H1 (cell line): ENCODE data around the gene AFF2. TPM values are rescaled to one million over a fixed set of nuclear protein-coding genes. Genes with fewer than 3 reads are reported as not detected.

Source experiments
- CHD1 ChIP-seq: IDR thresholded peaks from 2 replicates; pipeline ENCODE4 v1.6.1; 2012; ENCODE audit warnings: low read depth, low read length, improper control_type of control experiment
- CHD7 ChIP-seq: fragments of 300-600 bp; sonication (generic); IDR thresholded peaks from 2 replicates; pipeline ENCODE4 v1.7.1; 2012; ENCODE audit warnings: low read length, moderate library complexity, mild to moderate bottlenecking, inconsistent platforms; ENCODE audit not compliant: insufficient replicate concordance
- EZH2 ChIP-seq: fragments of 200-600 bp; sonication (generic); IDR thresholded peaks from 2 replicates; pipeline ENCODE4 v1.7.1; 2012; ENCODE audit warnings: low read depth, mild to moderate bottlenecking, moderate library complexity, low read length, inconsistent platforms; ENCODE audit not compliant: severe bottlenecking
- JUN ChIP-seq: IDR thresholded peaks from 2 replicates; pipeline ENCODE4 v1.6.1; 2011; ENCODE audit warnings: low read depth, mild to moderate bottlenecking, improper control_type of control experiment, low read length
- MAFK ChIP-seq: IDR thresholded peaks from 2 replicates; pipeline ENCODE4 v1.6.1; 2012; ENCODE audit warnings: low read depth, mild to moderate bottlenecking, improper control_type of control experiment, low read length
- RAD21 ChIP-seq, 2 experiments: IDR thresholded peaks in 1 of 2; conservative IDR thresholded peaks in 1 of 2; 2 replicates each; pipeline ENCODE4 v1.6.1; 2011; ENCODE audit warnings: low read depth in 2 of 2, low read length in 2 of 2, improper control_type of control experiment in 1 of 2, inconsistent platforms in 1 of 2, mild to moderate bottlenecking in 1 of 2, moderate library complexity in 1 of 2
- SAP30 ChIP-seq: fragments of 300-600 bp; sonication (generic); IDR thresholded peaks from 2 replicates; pipeline ENCODE4 v1.7.1; 2012; ENCODE audit warnings: low read length, moderate library complexity, mild to moderate bottlenecking, inconsistent platforms; ENCODE audit not compliant: insufficient read depth, insufficient replicate concordance
- SP1 ChIP-seq: IDR thresholded peaks from 2 replicates; pipeline ENCODE4 v1.6.1; 2011; ENCODE audit warnings: low read depth, low read length
- SP4 ChIP-seq: IDR thresholded peaks from 2 replicates; pipeline ENCODE4 v1.6.1; 2012; ENCODE audit warnings: low read length, inconsistent platforms
- TEAD4 ChIP-seq: IDR thresholded peaks from 2 replicates; pipeline ENCODE4 v1.6.1; 2012; ENCODE audit warnings: low read depth, low read length, inconsistent platforms, mixed read lengths
- YY1 ChIP-seq: IDR thresholded peaks from 2 replicates; pipeline ENCODE4 v1.6.1; 2011; ENCODE audit warnings: low read depth, mild to moderate bottlenecking, low read length
- polyA plus RNA-seq, 7 experiments: library from polyadenylated mRNA; depleted of rRNA in 3 of 7; stranded (reverse) in 5 of 7; unstranded in 2 of 7; fragments of >200 nt in 5 of 7; fragments of 200-250 nt in 2 of 7; gene quantifications; 1 replicate in 5 of 7; 2 replicates in 1 of 7; 4 replicates in 1 of 7; pipeline versions ENCODE4 v1.2.1 to v1.2.3, GENCODE V29; 2011 to 2013; ENCODE audit warnings: missing spikeins in 2 of 7, mixed read lengths in 2 of 7
- total RNA-seq: library from RNA; stranded (reverse); fragmentation: NEBNext Ultra II Directional; extraction: Animal tissue kit (Norgen Biotek cat#: 25700); gene quantifications from 2 replicates; pipeline ENCODE4 v1.2.1, GENCODE V29; 2021

AFF2 gene
- total and polyA plus RNA-seq, 2 of the 8 experiments (the other 6 are each of a cell fraction or from before 2014, with no cell fraction given), result 2.0 to 7.3 TPM

GRCh38 chrX:148633218-148633908 is 132.9 kb downstream of the AFF2 start (continued):
- TF ChIP-seq CHD7 (no peak), EZH2 (no peak), SAP30 (no peak), YY1 (no peak), MAFK (no peak), CHD1 (no peak), RAD21 (IDR thresholded peaks at IDR 0.05 in 1 of 2, conservative IDR thresholded peaks at IDR 0.05 in 1 of 2; ENCODE audit: low read depth in 2 of 2, low read length in 2 of 2) (no peak), JUN (no peak), SP4 (no peak), SP1 (no peak), TEAD4 (no peak)
